IMR-90 (cell line): ENCODE data around the gene HOXA5. TPM values are rescaled to one million over a fixed set of nuclear protein-coding genes. Genes with fewer than 3 reads are reported as not detected.

ENCODE experiments used
- ATAC-seq: fragments of 200-7000 bp; cut with Tn5 transposase; 2 replicates; pipeline ENCODE4 v1.9.1; 2020; ENCODE audit warnings: low read depth, mild to moderate bottlenecking, moderate library complexity
- BruUV-seq: library from RNA; stranded (reverse); fragments of 400-500 nt; replicated peaks from 2 replicates; lab custom pipeline; 2021; lab: Mats Ljungman, UMichigan
- CTCF ChIA-PET: fragments of 300-600 bp; formaldehyde crosslinking; extraction: SDS; loops from one replicate; lab custom pipeline; 2021; ENCODE audit warnings: antibody characterized with exemption; lab: Yijun Ruan, JAX
- POLR2A ChIA-PET: fragments of 300-600 bp; sonication (Branson Sonifier 250); formaldehyde crosslinking; loops from one replicate; lab custom pipeline; 2022; ENCODE audit warnings: antibody characterized with exemption; ENCODE audit not compliant: unreplicated experiment; lab: Charles Lee
- DNase-seq: peaks from one replicate; pipeline ENCODE4 v3.0.0; 2013
- H2AFZ ChIP-seq: replicated peaks from 2 replicates; pipeline ENCODE3; 2013; ENCODE audit warnings: low read length, mild to moderate bottlenecking; ENCODE audit not compliant: poor library complexity
- H2AK5ac ChIP-seq: 2 replicates; pipeline ENCODE4 v1.6.1; 2013; ENCODE audit warnings: low read depth, low read length, inconsistent platforms
- H2AK9ac ChIP-seq: replicated peaks from 2 replicates; pipeline ENCODE3; 2013; ENCODE audit warnings: mild to moderate bottlenecking, low read depth, low read length, moderate library complexity; ENCODE audit not compliant: poor library complexity
- H2BK120ac ChIP-seq: 2 replicates; pipeline ENCODE4 v1.6.1; 2013; ENCODE audit warnings: low read depth, low read length, inconsistent platforms
- H2BK15ac ChIP-seq: 3 replicates; pipeline ENCODE4 v1.6.1; 2013; ENCODE audit warnings: low read depth, low read length, inconsistent platforms
- H2BK20ac ChIP-seq: 2 replicates; pipeline ENCODE4 v1.6.1; 2013; ENCODE audit warnings: low read depth, mild to moderate bottlenecking, inconsistent platforms, low read length, moderate library complexity
- H2BK5ac ChIP-seq: 2 replicates; pipeline ENCODE4 v1.6.1; 2013; ENCODE audit warnings: mild to moderate bottlenecking, low read depth, low read length, inconsistent platforms; ENCODE audit not compliant: poor library complexity, severe bottlenecking
- H3K14ac ChIP-seq: replicated peaks from 2 replicates; pipeline ENCODE4 v1.6.1; 2013; ENCODE audit warnings: low read depth, low read length, inconsistent platforms
- H3K18ac ChIP-seq: 2 replicates; pipeline ENCODE4 v1.6.1; 2013; ENCODE audit warnings: low read depth, low read length, control low read depth
- H3K23ac ChIP-seq: 2 replicates; pipeline ENCODE4 v1.6.1; 2013; ENCODE audit warnings: low read depth, low read length, inconsistent platforms
- H3K27ac ChIP-seq: 2 replicates; pipeline ENCODE4 v1.5.1; 2013; ENCODE audit warnings: mild to moderate bottlenecking, control low read depth, low read length; ENCODE audit not compliant: insufficient read depth
- H3K27me3 ChIP-seq: 2 replicates; pipeline ENCODE4 v1.6.1; 2013; ENCODE audit warnings: low read length; ENCODE audit not compliant: control insufficient read depth, insufficient read depth
- H3K36me3 ChIP-seq: 2 replicates; pipeline ENCODE4 v1.6.1; 2013; ENCODE audit warnings: low read length, mixed read lengths; ENCODE audit not compliant: control insufficient read depth, insufficient read depth
- H3K4ac ChIP-seq: 2 replicates; pipeline ENCODE4 v1.6.1; 2013; ENCODE audit warnings: low read depth, low read length, inconsistent platforms
- H3K4me1 ChIP-seq: 2 replicates; pipeline ENCODE4 v1.6.1; 2013; ENCODE audit warnings: low read length, mixed read lengths; ENCODE audit not compliant: control insufficient read depth, insufficient read depth
- H3K4me2 ChIP-seq: 2 replicates; pipeline ENCODE4 v1.6.1; 2013; ENCODE audit warnings: low read depth, mild to moderate bottlenecking, control low read depth, low read length, moderate library complexity
- H3K4me3 ChIP-seq: 2 replicates; pipeline ENCODE4 v1.5.1; 2013; ENCODE audit warnings: low read depth, mild to moderate bottlenecking, control low read depth, low read length, moderate library complexity; ENCODE audit not compliant: insufficient read depth
- H3K56ac ChIP-seq: 2 replicates; pipeline ENCODE4 v1.6.1; 2013; ENCODE audit warnings: low read length, inconsistent platforms; ENCODE audit not compliant: insufficient read depth; ENCODE audit errors: extremely low read depth
- H3K79me1 ChIP-seq, 2 experiments: 2 replicates each; pipeline ENCODE4 v1.6.1; 2013; ENCODE audit warnings: low read length in 2 of 2, inconsistent platforms in 1 of 2, low read depth in 1 of 2
- H3K9ac ChIP-seq: 2 replicates; pipeline ENCODE4 v1.6.1; 2013; ENCODE audit warnings: low read depth, low read length, control low read depth
- H3K9me1 ChIP-seq: 2 replicates; pipeline ENCODE4 v1.6.1; 2013; ENCODE audit warnings: low read length, inconsistent platforms; ENCODE audit not compliant: insufficient read depth
- H3K9me3 ChIP-seq: 2 replicates; pipeline ENCODE4 v1.6.1; 2013; ENCODE audit warnings: low read length; ENCODE audit not compliant: control insufficient read depth, insufficient read depth
- H4K20me1 ChIP-seq: 2 replicates; pipeline ENCODE4 v1.6.1; 2013; ENCODE audit warnings: low read length, inconsistent platforms; ENCODE audit not compliant: insufficient read depth
- H4K5ac ChIP-seq: 2 replicates; pipeline ENCODE4 v1.6.1; 2013; ENCODE audit warnings: mild to moderate bottlenecking, low read depth, low read length, control low read depth
- H4K8ac ChIP-seq, 2 experiments: 2 replicates each; pipeline ENCODE4 v1.6.1; 2013; ENCODE audit warnings: low read depth in 2 of 2, low read length in 2 of 2, control low read depth in 1 of 2, inconsistent platforms in 1 of 2
- H4K91ac ChIP-seq: 2 replicates; pipeline ENCODE4 v1.6.1; 2013; ENCODE audit warnings: low read depth, low read length, inconsistent platforms; ENCODE audit not compliant: insufficient read depth
- RAD21 ChIP-seq: IDR thresholded peaks from 2 replicates; pipeline ENCODE4 v1.6.1; 2012; ENCODE audit warnings: low read length, improper control_type of control experiment
- WGBS, 2 experiments: methylation state at CpG; one replicate each; pipeline versions ENCODE4 v1.1.5 to v1.1.7; 2013; ENCODE audit warnings: missing lambda C conversion rate in 2 of 2; ENCODE audit not compliant: insufficient read length in 1 of 2; ENCODE audit errors: extremely low coverage in 2 of 2; 5-methylcytosine and 5-hydroxymethylcytosine counted together
- dilution Hi-C: fragments of 300-500 bp; cut with HindIII; formaldehyde crosslinking; loops from one replicate; pipeline ENCODE4 v1.14.3; 2018; ENCODE audit warnings: low sequenced_read_pairs; ENCODE audit not compliant: unreplicated experiment
- in situ Hi-C: fragments of 300-500 bp; cut with MboI; formaldehyde crosslinking; loops from 3 replicates; pipeline ENCODE4 v1.14.3; 2019; ENCODE audit warnings: low sequenced_read_pairs, inconsistent platforms, mixed read lengths
- intact Hi-C: fragments of 100-400 bp; cut with micrococcal nuclease; formaldehyde crosslinking; loops from 2 replicates; pipeline ENCODE4 v1.10.0; 2022
- polyA plus RNA-seq, 3 experiments: library from polyadenylated mRNA; depleted of rRNA; stranded (reverse); fragments of >200 nt; gene quantifications; 2 replicates each; pipeline ENCODE4 v1.2.3, GENCODE V29; 2012; ENCODE audit warnings: low replicate concordance in 1 of 3
- total RNA-seq: library from RNA; depleted of rRNA; stranded (reverse); fragments of >200 nt; gene quantifications from 2 replicates; pipeline ENCODE4 v1.2.3, GENCODE V29; 2012
- TF ChIP-seq, protein P1 (sequence below): fragments of 150-350 bp; IDR thresholded peaks from 2 replicates; pipeline ENCODE4 v1.6.1; 2017; ENCODE audit warnings: mild to moderate bottlenecking, antibody characterized with exemption, low read length, low read depth

HOXA5 gene
- total and polyA plus RNA-seq, 2 of the 4 experiments (the other 2 are of a cell fraction) = 19.9 to 29.4 TPM

DNA sequence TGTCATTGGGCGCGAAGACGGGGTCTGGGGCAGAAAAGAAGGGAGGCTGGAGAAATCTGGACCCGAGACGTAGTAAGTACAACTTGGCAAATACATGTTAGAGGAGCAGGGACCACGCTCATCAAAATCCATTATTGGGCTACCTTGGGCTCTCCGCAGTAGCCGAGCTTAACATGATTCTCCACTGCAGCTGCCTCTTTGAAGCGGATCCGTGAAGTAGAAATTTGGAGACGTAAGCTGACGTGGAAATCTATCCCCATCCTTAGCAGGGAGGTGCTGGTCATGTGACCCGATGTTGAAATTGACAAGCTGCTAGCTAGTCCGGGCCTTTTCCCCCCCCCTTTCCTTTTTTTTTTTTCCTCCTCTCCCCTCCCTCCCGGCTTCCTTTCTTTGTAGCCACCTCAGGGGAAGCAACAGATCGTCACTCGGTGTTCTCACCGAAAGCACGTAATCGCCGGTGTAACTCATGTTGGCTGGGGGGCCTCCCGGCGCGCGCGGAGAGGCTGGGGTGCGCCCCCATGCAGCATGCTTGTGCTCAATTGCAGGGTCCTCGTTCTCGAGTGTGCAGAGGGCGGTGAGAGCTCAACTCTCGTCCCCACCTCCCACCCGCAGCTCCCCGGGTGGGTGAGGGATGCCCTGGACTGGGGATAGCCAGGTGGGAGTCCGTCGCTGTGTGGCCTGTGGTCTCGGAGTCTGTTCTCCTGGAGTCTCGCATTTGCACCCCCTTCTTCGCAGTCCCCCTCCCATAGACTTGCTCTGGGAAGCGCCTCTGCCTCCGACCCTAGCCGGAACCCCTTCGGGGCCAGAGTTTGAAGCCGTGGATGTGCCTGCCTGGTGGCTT is 41.8 kb upstream of the HOXA5 start, which contains the start of gene HOXA11:
TSS of gene HOXA11 (minus strand) at position 220 of the 841 bp plus-strand sequence. CDS start at position 132, 88 bp downstream.
- H2AK5ac ChIP-seq = no peak within 1 kb of the TSS
- no peaks in the 10 kb centered on the region for H3K79me1 ChIP-seq
- in situ Hi-C loops = no loop called here
- peak within 1 kb of the TSS; percentile 77 for H2AFZ ChIP-seq
- H3K36me3 ChIP-seq = no peaks in the 10 kb centered on the region
- H3K27me3 ChIP-seq = peaks cover 93% of the 10 kb centered on the region
- no peak within 1 kb of the TSS for H4K5ac ChIP-seq
- no peak within 1 kb of the TSS for H2BK15ac ChIP-seq
- no peak within 1 kb of the TSS for H3K18ac ChIP-seq
- H3K9me3 ChIP-seq = peaks cover 15% of the 10 kb centered on the region; the same call in 1 of the 2 replicates
- H3K23ac ChIP-seq = peak within 1 kb of the TSS; percentile 25; the same call in 1 of the 2 replicates
- H2BK5ac ChIP-seq = no peak within 1 kb of the TSS
- WGBS, 2 experiments = 5% methylated on average over 6 of the region's 43 CpGs; no CpG with 5 or more reads in 1 of the 2 experiments
- no peak within 1 kb of the TSS for H2BK120ac ChIP-seq
- no peak within 1 kb of the TSS for H4K91ac ChIP-seq
- H4K8ac ChIP-seq = no peak within 1 kb of the TSS
- peaks cover 17% of the 10 kb centered on the region; the same call in 1 of the 2 replicates for H4K20me1 ChIP-seq
- H3K9ac ChIP-seq = no peak within 1 kb of the TSS
- TF ChIP-seq, protein P1, sequence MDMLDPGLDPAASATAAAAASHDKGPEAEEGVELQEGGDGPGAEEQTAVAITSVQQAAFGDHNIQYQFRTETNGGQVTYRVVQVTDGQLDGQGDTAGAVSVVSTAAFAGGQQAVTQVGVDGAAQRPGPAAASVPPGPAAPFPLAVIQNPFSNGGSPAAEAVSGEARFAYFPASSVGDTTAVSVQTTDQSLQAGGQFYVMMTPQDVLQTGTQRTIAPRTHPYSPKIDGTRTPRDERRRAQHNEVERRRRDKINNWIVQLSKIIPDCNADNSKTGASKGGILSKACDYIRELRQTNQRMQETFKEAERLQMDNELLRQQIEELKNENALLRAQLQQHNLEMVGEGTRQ = peak; percentile 57; the same call in 1 of the 2 replicates
- TF ChIP-seq RAD21 = no peak
- peaks cover 3% of the 10 kb centered on the region; the same call in 1 of the 2 replicates for H3K4me1 ChIP-seq
- H3K9me1 ChIP-seq = no peaks in the 10 kb centered on the region
- DNase-seq (peak; percentile 20), ATAC-seq (no peak)
- CTCF ChIA-PET = interaction anchor here (0.8 kb wide), 1 partner anchor 765 kb away, joined by 3 read pairs; no protein-coding TSS in a partner anchor
- H3K56ac ChIP-seq = no peak within 1 kb of the TSS
- intact Hi-C loops = no loop called here
- no peak within 1 kb of the TSS for H2BK20ac ChIP-seq
- H2AK9ac ChIP-seq = no peak within 1 kb of the TSS
- peak within 1 kb of the TSS; percentile 41 for H3K4me3 ChIP-seq
- POLR2A ChIA-PET = no interaction called here
- no TSS peak for BruUV-seq
- dilution Hi-C loops = no loop called here
- H3K14ac ChIP-seq = no peak within 1 kb of the TSS
- no peak within 1 kb of the TSS for H3K4ac ChIP-seq
- peak within 1 kb of the TSS; percentile 69 for H3K4me2 ChIP-seq
- H3K27ac ChIP-seq = no peak within 1 kb of the TSS
